NCI-H2196 treated with DMSO at 0.1 percent for 48 hours (cell line): ENCODE data around the gene C8A.

Experiments
- DNase-seq: peaks from one replicate; lab custom pipeline; 2025; ENCODE audit not compliant: unreplicated experiment; lab: John Stamatoyannopoulos, UW

C8A gene

DNA sequence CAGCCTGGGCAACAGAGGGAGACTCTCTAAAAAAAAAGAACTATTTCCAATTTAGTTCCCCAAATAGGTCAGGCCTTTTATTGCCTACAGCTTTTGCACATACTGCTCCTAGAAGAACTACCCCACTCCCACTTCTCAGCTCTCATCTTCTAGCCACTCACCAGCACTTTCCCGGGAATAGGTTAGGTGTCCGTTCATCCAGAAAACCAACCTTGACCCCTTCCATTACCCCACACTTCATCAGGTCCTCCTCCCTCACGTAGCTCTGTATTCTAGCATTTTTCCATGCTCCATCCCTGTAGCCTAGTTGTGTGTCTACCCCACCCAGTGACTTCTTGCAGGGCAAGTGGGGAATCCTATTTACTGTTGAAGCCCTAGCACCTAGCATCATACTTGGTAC, 68.6 kb downstream of the C8A start:
- DNase-seq: no peak

DNA sequence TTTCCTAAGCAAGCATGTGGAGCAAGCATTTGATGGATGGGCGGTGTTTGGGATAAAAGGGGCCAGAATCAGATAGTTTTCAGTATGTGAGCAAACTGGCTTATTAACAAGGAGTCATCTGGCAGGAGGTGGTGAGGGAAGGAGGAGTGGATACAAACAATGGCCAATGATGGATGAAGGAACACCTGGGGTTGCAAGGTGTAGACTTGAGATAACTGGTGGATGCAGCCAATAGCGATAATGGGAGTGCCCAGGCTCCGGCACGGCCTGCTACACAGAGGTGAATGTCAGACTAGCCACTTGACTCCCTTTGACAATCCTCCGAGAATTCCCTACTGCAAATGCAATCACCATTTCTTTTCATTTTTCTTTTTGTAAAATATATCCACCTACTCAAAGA, 69.5 kb downstream of the C8A start:
- DNase-seq: no peak

DNA sequence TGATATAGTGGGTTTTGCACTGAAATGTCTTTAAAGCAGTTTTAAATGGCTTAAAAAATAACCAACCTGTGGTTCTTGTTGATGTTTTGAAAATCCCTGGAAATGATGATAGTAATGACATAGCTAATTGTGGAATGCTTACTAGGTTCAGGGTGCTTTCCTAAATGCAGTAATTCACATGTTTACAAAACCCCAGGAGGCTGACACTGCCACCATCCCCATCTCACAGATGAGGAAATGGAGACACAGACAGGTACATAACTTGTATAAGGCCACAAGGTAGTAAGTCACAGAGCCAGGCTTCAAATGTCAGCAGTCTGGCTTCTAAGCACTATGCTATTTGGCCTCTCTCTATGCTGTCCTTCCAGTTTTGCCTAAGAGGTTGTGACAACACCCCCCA, 70.6 kb downstream of the C8A start:
- no peak for DNase-seq

DNA sequence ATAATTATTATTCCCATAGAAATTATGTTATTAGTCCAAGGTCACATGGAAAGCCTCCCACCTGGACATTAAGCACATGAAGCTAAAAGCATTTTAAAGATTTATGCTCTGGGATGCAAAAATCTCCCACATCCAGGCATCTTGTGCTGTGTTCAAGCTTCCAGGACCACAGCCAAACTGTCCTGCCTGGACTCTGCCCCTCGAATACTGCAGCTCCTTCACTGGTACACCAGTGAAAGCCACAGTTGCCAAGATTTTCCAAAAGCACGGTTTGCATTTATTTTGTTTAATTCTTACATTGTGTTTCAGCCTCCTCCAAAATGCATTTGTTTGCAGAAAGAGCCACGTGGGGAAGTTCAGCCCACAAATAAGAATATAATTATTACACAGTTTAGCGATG, 72.6 kb downstream of the C8A start:
- no peak for DNase-seq

DNA sequence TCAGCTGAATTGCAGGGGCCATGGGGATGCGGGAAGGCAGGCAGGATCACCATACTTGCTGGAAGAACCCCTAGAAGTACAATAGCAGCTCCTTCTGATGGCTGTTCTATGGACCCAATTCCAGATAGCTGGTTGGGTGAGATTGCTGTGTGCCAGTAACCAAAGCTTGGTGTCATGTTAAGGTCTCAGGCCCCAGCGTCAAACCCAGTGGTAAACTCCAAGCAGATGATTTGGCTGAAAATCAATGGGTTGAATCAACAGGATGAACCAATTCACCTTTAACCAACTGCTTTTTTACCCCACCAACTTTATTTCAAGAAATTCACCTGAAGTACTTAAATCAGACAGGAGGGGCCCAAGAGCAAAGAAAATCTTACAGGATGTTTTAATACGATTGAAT, 73.4 kb downstream of the C8A start:
- DNase-seq: no peak

DNA sequence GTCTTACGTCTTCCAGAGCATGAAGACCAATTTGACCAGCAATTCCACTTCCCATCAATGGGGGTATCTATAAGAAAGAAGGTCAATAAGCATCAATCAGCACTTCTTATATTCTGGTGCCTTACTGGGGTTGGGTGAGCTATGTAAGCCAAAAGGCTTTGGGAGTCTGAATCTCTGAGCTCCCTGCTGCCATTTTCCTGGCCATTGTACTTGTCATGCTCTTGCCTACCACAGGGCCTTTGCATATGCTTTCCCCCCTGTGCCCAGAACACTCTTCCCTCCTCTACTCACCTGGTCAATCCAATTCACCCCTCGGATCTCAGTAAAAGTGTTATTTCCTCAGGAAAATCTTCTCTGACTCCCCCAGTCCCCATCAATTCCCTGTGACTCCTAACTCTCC, 74.9 kb downstream of the C8A start:
- DNase-seq: no peak

DNA sequence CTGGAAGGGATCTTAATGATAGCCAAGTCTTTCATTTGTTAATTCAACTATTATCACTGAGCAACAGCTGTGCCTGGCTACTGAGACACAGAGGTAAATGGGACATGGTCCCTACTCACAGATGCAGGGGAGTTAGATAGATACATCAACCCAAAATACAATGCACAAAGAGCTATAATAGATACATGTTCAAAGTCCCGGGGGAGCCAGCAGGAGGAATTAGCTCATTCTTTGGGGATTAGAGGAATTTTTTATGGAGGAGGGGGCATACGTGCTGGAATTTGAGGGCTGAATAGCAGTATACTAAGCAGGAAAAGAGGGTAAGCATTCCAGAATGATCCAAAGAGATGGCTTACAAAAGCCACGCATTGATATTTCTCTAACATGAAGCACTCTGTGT, 76.6 kb downstream of the C8A start:
- no peak for DNase-seq

DNA sequence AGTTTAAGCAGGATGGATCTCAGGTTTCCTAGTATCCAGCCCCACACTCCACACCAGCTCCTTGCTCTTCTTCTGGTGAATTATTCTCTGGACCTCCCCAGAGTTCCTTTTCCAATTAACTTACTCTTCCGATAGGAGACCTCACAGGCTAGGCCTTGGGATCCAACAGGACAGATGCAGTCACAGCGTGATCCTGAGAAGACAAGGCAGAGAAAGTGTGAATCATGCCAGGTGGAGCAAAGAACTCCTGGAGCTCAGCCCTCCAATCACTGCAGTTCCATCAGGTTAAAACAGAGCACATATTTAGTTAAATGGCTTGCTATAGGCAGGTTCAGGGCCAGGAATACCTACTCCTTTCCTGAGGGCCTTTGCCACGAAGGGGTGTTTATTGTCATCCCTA, 77.1 kb downstream of the C8A start:
- DNase-seq: no peak

DNA sequence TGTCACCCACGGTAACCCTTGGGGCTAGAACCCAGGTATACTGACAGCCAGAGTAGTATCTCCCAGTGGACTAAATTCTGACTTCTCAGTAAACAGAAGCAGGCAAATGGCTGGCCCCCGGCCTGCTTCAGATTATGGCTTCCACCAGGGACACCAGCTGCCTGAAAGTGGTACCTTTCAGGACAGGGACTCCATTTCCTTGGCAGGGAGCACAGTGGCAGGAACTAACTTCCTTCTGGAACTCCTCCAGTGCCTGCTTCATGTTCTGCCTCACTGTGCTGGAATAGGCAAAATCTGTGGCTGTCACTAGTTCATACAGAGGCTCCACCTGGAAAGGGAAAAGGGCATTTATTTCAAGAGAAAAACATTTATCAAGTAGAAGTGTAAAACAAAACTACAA, 78.6 kb downstream of the C8A start:
- DNase-seq: no peak

DNA sequence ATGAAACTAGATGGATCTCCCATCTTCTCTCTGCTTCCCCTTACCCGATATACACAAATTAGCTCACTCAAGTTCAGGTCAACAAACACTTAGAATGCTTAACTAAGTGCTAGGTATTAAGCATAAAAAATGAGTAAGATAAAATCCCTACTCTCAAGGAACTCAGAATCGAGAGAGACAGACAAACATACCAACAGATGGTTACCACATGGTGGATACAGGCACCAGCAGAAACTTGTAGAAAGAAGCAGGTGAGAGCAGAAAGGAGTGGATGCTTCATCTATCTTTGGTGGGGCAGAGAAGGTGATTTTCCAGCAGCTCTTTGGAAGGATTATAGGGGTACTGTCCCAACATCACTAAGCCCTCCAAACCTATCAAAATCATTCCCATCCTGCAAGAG, 79.0 kb downstream of the C8A start:
- no peak for DNase-seq

DNA sequence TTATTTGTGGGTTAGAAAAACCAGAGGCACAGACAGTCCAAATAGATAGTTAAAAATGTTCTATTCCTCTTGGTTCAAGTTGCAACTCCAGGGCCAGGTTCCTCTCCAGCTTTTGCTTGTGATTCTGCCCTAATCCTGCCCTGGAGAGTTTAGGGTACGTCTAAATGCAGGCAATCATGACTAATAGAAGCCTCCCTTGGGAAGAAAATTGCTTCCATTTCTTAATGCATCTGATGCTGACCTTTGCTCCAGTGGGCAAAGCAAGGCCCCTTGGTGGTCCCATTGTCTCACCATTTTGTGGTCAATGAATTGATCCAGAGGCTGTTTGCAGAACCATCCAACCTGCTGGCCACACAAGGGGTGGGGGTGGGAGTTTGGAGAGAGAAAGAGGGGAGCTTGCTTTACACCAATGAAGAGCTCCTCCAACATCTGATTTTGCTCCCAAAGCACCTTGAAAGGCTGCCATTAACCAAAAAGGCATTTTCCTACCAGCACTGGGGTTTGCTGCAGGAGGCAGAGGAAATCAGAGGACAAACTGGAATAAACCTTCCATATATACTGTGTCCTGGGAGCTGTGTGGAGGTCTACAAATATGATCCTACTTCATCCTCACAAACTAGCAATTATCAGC, 79.9 kb downstream of the C8A start:
- no peak for DNase-seq

DNA sequence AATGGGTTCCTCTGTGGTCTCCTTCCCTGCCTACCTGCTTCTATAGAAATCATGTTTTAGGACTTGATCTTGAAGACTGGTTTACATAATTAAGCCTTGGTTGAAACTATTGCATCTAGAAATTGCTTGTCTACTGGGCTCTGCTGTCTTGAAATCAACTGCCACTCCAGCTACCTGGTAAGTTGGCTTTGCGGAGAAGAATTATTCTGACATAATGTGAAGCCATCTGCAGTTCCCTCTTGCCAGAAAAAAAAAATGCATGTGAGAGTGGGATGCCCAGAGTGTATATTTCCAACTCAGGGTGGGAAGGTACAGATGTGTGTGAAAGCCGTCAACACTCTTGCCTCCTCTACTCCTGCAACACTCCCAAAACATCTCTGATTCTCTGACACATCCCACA, 84.0 kb downstream of the C8A start:
- DNase-seq: no peak

DNA sequence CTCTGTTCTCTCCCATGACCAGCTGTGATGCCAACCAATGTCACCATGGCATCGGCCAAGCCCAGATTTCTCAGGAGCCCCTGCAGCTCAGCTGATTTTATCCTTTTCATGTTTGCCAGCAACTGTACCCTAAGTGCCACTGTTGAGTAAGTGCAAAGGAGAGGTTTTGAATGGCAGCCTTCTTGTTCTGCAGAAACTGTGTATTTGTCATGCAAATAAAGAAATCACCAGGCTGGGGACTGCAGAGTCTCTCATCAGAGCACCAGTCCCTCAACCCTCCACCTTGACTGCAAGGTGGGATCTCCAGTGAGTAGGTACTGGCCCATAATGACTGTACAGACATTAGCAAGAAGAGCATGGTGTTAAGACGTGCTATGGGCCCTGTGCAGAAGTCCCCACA, 84.6 kb downstream of the C8A start:
- no peak for DNase-seq

DNA sequence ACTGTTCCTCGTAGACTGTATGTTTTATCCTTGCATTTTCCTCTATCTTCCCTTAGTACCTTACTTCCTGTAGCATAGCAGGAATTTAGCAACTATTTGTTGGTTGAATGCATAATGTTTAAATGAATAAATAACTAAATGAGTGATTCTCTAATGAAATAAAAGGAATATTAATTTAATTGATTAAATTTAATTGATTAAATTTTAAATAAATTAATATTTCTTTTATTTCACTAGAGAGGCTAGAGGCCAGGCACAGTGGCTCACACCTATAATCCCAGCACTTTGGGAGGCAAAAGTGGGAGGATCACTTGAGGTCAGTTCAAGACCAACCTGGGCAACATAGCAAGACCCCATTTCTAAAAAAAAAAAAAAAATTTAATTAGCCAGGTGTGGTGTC, 85.4 kb downstream of the C8A start:
- DNase-seq: no peak

DNA sequence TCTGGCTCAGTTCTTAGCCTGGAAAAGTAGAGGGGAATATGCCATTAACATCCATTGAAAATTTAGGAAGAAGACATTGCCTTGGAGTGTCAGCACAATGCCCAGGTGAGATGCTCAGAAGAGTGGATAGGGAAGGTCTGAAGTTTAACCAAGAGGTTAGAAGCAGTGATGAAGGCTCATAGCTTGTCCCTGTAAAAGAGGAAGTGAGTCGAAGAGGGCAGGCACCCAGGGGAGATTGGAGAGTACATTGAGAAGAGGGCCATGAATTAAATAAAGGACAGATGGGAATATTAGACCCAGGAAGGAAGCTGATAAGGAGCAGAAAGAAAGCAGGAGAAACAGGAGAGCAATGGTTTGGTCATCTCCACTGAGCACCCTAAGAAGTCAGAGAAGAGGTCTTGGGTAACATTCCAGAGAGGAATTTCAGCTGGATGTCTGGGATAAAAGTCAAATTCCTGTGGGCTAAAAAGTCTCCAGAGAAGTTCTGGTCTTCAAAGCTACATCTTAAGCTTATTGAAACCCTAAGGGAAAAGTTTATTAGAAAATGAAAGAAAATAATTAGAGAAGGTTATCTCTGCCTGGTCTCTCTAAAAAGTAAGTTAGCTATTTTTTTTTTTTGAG, 93.9 kb downstream of the C8A start:
- DNase-seq: no peak

DNA sequence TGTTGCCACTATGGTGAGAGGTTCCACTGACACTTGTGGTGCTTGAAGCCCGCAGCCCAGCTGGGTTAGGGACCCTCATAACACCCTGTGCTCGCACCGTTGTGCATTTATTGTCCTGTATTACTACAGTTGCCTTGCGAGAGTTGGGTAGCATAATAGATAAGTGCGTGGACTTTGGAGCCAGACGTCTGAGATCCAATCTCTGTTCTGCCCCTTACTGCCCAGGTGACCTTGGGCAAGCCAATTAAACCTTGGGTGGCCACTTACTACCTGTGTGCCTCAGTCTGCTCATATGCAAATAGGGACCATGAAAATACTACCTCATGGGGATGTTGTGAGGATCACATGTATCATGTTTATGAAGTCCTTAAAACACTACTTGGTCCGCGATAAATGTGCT, 97.9 kb downstream of the C8A start:
- no peak for DNase-seq

DNA sequence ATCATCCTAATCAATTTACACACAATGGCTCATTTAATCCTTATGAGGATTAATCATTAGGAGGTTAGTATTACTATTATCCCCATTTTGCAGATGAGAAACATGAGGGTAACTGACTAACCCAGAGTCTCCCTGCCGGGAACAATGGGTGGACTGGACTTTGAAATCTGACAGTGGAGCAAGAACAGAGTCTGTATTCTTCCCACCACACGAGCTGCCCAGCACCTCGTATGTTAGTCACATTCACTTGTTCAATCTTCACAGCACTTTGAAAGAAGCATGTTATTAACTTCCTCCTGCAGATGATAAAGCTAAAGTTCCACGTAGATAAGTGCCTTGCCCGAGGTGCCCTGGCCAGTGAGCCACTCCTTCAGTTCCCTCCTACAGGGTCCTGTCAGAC, 98.8 kb downstream of the C8A start:
- DNase-seq: no peak

DNA sequence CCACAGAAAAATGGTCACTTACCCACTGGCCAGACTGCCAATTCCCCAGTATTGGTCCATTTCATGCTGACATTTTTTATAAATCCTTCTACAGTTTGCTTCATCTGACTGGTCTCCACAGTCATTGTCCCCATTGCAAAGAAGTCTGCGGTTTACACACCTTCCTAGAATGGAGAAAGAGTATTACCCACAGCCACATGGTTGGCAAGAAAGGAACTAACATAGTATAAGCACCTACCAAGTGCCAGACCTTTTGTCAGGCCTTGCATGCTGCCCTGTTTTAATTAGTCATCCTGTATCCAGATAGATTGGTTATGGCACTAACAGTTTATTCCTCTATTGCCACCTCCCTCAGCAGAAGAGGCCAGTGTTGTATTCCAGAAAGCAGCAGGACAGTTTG, 100.1 kb downstream of the C8A start:
- no peak for DNase-seq

DNA sequence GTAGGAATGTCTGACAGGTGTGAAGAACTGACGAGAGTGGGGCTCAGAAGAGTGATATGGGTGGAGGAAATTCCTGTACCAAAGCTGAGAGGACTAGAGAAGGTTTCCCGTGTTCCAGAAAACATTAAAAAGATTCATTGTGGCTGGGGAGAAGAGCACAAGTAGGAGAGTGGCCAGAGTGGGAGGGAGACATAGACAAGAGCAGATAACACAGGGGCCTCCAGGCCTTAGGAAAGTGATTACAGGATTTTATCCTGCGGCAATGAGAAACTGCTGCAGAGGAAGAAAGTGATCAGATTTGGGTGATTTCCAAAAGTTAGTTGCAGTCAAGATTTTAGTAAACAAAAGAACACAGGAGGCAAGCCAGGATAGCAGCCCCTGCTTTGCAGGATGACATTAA, 103.3 kb downstream of the C8A start:
- DNase-seq: no peak

DNA sequence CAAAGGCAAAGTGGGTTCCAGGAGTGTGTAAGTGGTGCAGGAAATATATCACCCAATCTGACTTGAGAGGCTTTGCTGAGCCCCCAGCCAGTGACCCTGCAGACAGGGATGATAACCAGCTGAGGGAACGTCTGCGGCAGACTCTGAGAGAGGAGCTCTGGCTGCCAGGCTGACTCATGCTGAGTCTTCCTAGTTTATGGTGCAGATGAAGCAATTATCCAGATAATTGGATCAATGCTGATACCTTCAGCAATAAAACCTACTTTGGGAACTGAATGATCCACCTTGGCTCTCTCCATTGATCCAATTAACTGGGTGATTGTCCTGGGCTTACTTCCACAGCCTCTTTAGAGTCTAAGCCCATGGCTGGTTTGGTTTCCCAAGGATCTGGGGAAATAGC, 103.9 kb downstream of the C8A start:
- DNase-seq: no peak

DNA sequence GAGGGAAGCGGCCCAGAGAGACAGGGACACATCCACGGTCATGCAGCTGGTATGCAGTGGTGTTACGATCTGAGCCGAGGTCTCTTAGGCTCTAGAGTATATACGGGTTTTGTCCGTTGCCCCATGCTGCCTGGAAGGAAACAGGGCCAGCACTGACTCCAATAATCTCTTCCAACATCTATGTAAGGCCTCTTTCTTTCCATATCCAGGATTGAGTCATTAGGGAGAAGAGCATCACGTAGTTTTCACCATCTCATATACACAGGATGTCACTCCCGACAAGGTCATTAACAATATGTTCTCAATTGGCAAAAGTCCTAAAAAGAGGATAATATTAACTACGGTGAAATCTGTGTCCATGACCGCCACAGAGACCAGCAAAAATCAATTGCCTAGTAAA, 106.8 kb downstream of the C8A start:
- no peak for DNase-seq

DNA sequence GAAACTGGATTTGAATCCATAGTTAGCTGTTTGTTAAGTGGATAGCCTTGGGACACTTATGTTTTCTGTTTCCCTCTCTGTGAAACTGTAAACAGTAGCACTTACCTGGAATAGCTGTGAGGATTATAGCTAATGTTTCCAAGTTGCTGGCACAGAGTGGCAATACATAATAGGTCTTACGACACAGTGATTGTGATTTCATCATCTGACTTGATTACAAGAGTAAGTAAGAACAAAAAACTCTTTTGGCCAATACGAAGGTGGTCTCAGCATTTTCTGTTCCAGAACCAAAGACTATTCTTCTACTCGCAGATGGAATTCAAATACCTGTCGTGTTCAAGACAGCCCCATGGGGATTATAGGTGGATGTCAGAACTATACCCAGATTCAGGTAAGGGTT, 109.1 kb downstream of the C8A start:
- no peak for DNase-seq

DNA sequence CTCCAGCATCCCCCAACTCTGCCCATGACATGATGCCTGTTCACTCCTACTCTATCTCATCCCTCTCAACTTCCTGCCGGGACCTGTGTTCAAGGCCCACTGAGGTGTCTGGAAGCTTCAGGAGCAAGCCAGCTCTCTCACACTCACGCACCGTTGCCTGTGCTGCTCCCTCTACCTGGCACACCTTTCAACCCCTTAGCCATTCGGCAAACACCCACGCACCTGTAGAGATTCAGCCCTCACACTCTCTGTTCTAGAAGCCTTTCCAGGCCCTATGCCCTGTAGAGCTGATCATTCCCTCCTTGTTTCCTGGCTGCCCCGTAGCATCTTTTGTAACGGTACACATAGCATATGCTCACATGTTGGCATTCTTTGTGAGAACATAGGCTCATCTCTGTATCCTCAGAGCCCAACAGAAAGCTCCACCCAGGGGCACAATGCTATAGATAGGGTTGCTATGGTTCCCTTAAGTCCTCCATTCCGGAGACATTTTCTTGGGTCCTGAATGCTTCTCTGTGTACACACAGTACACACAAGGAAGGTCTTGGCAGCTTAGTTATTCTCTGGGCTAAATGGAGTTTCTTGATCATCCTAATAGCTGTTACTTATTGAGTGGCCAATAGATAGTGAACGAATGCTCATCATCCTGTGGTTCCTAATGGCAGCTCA, 109.9 kb downstream of the C8A start:
- DNase-seq: no peak
